Spleen (tissue), 7 donors: ENCODE data around the gene SLC34A1.

ENCODE experiments used
- CTCF ChIP-seq, 11 experiments: fragments of 200-600 bp in 7 of 11; fragments of 450-650 bp in 4 of 11; sonication (generic) in 4 of 11; IDR thresholded peaks in 8 of 11; conservative IDR thresholded peaks in 3 of 11; 1 replicate in 7 of 11; 2 replicates in 4 of 11; pipeline versions ENCODE4 v1.4.0 to v1.8.0; 2016 to 2021; ENCODE audit warnings: antibody characterized with exemption in 11 of 11, inconsistent platforms in 4 of 11, mild to moderate bottlenecking in 1 of 11
- POLR2A ChIP-seq, 3 donors: fragments of 450-650 bp; IDR thresholded peaks; one replicate each; pipeline ENCODE4 v1.5.1; 2017; ENCODE audit warnings: antibody characterized with exemption in 3 of 3, mild to moderate bottlenecking in 1 of 3
- POLR2AphosphoS5 ChIP-seq, 3 donors: sonication (generic); formaldehyde crosslinking; IDR thresholded peaks; one replicate each; pipeline ENCODE4 v1.5.1; 2017; ENCODE audit warnings: antibody characterized with exemption in 3 of 3
- donor health status: DM: no; HTN: no; CAD: no; lungs with moderate emphysema.
- donor health status: DM: no; HTN: no; CAD: no.
- donor health status: DM: no; HTN: no; CAD: no.

- TF ChIP-seq CTCF (IDR thresholded peaks at IDR 0.05 in 8 of 11, conservative IDR thresholded peaks at IDR 0.05 in 3 of 11) (no peak), POLR2A (IDR thresholded peaks at IDR 0.05) (no peak), POLR2AphosphoS5 (IDR thresholded peaks at IDR 0.05) (no peak)
Observed at GRCh38 chr5:177378884-177379883, 5.0 kb upstream of the SLC34A1 start.
